Measurements from ENCODE around the gene NOTUM.

The NOTUM gene

DNA sequence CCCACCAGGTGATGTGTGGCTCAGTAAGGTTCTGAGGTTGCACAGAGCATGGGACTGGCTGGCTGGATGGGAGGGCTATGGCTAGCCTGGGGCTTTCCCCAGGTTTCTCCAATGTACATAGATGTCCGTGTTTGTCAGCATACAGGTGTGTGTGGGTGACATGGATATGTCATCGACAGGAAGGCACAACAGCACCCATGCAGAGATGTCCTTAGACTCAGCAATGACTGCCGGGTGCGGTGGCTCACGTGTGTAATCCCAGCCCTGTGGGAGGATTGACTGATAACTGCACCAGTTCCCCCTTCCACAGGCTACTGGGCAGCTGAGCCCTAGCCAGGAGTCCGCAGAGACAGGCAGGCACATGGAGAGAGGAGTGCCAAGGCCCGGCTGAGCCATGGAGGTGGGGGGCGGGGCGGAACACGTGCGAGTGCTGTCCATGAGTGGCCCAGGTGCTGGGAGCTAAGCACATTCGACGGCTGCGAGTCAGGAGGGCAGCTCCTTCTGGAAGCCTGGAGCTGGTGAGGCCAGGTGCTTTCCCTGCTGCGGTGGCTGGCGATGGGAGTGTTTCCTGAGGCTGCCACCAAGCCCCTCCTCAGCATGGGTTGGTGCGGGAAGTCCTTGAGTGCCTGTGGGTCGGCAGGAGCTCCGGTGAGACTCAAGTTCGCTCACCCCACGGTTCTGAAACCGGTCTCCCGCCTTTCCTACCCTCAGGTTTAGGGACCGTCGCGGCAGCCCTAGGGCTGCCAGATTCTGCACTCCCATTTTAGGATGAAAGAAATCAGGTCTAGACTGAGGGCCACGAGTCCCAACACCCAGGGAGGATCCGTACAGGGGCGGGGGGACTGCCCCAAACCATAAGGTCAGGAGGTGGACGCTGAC is 15.6 kb upstream of the NOTUM start:
- DNase-seq, result peak; percentile 16

DNA sequence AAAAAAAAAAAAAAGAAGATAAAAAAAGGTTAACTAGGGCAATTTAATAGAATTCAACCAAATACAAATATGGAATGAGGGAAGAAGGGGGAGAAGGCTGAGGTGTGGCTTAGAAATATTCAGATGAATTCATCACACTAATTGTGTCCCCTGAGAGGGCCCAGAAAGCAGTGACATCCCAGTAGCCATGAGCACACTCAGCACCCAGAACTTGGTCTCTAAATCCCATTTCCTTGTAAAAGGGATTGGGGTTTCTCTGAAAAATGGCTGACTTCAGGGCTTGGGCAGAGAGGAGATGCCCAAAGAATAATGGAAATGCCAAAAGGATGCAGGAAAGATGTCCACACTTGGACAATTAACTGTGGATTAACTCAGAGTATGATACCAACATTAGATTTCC is 12.4 kb upstream of the NOTUM start:
- no peak for DNase-seq

DNA sequence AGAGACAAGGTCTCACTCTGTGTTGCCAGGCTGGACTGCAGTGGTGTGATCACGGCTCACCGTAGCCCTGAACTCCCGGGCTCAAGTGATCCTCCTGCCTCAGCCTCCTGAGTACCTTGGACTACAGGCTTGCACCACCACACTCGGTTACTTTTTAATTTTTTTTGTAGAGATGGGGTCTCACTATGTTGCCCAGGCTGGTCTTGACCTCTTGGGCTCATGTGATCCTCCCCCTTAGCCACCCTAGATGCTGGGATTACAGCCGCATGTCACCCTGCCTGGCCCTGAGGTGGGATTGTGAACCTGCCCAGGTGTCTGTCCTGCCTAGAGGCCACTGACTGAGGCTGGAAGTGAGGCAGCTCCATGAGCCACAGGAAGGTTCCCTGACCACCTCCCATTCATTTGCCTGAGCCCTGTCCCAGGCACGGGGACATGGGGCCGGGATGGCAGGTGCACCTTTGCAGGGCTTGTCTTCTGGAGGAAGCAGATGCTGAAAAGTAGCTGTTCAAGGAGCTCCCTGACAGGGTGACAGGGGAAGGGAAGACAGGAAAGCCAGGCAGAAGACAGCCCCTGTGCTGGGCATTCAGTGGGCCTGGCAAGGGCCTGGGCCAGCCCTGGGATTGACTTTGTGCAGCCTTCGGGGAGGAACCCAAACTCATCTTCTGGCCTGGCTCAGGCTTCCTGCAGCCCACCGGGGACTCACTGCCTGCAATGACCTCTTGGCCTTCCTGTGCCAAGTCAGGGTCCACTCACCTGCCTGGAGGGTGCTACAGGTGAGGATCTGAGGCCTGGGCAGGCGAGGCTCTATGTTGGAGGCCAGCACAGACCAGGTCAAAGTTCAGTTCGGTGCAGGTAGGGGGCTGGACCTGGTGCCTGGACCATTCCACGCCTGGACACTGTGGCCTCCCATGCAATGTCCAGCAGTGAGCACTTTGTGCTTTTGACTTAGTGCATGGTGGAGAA is 8.1 kb upstream of the NOTUM start:
- no peak for DNase-seq

DNA sequence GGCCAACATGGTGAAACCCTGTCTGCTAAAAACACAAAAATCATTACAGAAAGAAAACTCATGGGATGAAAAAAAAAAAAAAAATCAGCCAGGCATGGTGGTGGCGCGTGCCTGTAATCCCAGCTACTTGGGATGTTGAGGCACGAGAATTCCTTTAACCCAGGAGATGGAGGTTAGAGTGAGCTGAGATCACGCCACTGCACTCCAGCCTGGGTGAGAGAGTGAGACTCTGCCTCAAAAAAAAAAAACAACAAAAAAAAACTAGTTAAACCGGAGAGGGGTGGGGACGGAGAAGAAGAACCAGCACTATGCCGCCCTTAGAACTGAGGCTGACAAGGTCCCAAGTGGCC is 7.4 kb upstream of the NOTUM start:
- DNase-seq, result no peak

DNA sequence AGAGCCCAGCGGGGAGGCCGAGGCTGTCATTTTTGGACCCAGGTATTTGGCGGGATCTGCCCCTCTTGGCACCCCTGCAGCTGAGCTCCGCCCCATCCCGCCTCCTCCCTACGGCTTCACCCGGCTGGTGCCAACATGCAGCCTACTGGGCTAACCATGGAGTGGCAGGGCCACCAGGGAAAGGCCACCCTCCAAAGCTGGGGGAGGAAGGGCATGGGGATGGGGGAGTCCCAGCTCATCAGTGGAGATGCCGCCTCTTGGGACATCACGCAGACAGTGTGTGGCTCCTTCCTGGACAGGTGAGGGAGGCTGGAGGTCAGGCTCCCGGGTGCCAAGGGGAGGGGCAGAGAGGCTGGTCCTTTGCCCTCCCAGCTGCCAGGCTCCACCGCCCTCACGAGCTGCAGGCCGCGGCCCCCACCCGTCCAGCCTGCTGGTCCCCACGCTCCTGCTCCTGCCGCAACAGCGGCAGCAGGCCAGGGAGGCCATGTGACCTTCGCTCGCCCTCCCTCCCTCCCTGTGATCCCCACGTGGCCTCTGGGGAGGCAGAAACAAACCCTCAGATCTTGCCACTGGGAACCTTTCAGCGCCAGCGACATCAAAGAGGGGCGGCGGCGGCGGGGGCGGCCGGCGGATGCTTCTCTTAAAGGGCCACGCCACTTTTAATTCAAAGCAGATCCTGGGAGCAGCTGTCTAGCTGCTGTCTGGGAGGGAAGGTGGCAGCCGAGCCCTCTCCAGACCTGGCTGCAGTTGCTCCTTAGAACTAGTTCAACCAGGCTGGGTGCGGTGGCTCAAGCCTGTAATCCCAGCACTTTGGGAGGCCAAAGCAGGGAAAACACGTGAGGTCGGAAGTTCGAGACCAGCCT is 6.8 kb upstream of the NOTUM start:
- peak; percentile 79 for DNase-seq

DNA sequence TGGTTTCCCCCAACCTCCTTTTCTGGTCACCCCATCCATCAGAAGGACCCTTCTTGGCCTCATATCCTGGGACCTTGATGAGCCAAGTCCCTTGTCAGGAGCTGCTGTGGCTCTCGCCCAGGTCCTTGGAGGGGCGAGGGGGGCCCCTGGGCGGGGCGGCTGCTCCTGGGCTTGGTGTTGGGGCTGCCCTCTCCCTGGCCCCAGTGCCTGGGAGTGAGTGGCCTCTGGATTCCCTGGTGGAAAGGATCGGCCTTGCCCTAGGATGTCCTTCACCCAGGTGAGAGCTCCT is 6.2 kb upstream of the NOTUM start:
- DNase-seq, result no peak

DNA sequence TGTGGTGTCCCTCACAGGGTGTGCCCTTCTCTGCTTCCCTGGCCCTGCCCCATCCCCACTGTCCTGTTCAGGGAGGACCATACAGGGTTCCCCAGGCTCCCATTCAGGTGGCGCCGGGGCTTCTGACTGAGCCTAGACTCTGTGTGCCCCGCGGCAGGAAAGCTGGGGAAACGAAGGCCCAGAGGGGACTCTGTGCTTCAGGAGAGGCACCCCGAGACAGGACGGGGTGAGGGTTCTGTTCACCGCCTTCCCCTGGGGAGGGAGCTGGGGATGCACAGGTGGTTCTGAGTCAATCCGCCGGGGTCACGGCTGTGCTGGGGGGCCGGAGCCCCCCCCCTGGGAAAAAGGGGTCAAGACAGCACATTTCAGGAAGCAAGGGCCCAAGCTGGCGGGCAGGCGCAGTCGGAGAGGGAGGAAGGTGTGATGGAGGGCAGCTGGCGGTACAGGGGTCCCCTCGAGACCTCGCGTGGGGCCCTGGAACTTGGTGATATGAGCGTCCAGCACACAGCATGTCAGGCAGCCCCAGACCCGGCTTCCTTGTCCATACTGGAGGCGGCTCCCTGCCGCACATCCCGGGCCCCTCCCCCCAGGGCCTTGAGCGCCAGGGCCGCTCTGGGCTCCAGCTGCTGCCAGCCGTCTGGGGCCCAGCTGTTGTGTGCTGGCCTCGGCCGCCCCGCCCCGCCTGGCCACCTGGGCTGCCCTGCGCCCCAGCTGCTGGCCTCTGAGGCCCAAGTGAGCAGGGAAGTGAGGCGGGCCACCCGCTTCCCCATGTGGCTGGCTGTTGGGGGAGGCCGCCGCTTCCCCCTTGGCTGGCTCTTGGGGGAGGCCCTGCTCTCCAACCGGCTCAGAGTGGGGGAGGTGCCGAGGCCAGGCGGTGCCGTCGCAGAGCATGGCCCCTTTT is 5.6 kb upstream of the NOTUM start:
- DNase-seq, result no peak

DNA sequence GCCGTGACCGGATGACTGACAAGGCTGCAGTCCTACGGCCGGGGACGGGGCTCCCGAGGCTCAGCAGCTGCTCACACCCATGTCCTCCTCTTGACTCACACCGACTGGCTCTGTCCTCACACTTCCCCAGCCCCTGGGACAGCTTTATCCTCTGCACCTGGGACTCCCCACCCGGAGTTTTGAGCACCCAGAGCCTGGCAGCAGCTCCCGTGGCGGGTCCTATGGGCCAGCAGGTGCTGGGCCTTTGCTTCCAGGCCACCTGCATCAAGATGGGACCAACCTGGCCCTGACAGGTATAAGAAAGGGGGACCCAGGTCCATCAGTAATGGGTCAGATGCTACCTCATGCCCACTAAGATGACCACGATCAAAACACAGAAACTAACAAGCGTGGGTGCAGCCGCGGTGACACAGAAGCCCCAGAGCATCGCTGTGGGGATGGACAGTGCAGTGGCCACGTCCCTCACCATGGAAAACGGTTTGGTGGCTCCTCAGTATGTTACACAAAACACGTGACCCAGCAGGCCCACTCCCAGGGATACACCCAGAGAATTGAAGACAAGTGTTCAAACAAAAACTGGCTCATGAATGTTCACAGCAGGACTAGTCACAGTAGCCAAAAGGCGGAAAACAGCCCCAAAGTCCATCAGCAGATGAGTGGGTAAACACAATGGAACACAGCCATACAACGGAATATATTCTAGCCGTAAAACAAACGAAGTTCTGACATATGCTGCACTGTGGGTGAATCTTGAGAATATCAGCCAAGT is 3.3 kb upstream of the NOTUM start:
- no peak for DNase-seq

DNA sequence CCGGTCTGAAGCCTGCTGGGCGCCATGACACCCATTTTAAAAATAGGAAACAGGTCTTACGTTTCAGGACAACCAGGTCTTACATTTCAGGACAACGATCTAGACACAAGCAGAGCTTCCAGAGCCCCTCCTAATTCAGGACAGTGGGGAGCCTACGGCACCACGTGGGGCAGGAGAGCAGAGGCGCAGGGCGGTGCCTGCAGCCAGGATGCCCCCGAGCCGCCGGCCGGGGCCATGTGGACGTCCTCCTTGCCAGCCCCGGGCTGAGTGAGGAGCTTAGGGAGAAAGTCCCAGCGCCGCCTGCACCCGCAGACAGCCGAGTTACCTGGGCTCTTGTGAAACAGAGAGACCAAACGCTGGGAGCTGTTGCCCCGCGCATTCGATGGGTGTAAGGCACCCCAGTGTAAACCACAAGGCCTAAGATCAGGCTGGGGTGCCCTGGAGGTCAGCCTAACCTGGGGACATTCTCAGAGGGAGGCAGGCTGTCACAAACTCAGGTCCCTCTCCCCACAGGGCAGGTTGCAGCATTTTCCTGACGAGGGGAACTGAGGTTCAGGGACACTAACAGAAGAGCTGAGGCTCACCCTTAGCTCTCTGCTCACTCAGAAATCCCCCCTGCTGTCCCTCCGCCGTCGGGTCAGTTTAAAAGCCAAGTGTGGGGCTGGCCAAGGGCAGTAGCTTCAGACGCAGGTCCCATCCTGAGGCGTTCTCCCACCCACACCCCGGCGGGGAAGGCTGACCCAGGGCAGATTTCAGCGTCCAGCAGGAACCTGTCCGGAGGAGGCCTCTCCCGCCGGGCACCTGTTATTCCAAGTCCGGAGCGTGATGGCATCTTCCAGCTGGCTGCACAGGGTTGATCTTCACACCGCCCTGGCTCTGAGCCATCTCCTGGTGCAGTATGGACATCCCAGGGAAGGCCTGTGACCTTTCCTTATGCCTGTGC is 1.8 kb upstream of the NOTUM start:
- no peak for DNase-seq

DNA sequence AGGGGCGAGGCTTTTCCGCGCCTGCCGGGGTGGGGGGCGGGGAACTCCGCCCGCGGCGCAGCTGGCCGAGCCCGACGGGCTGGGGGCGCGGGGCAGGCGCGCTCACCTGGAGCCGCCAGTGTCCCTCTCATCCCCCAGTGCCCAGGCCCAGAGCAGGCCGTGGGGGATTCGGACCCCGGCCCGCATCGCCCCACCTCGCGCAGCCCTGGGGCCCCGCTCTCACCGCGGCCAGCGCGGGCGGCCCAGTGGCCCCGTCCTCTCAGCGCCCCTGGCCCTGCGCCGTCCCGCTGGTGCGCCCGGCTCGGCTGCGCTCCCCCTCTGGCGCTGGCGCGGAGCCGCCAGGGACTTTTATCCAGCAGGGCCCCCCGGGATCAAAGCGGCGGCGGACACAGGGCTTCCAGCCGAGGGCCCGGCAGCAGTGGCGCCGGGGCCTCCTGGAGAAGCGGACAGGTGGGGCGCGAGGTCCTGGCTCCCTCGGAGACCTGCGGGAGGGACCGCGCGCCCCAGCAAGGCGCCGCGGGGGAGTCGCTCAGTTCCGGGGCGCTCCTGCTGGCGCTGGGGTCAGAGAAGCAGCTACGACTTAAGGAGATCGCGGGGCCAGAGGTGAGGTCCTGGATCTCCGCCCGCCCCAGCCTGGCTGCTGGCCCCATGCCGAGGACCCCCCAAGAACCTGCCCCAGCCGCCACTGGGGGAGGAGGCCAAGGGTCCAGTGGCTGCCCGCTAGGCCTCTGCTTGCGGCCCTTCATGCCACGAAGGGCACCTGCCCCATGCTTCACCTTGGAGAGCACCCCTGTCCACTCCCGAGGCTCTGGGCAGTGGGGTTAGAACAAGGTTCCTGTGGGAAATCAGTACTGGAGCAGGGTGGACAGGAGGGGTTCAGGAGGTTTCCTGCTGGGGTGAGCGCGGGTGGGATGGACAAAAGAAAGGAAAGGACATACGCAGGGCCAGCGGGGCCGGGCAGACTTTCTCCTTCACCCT is 823 bp upstream of the NOTUM start:
- no peak for DNase-seq

DNA sequence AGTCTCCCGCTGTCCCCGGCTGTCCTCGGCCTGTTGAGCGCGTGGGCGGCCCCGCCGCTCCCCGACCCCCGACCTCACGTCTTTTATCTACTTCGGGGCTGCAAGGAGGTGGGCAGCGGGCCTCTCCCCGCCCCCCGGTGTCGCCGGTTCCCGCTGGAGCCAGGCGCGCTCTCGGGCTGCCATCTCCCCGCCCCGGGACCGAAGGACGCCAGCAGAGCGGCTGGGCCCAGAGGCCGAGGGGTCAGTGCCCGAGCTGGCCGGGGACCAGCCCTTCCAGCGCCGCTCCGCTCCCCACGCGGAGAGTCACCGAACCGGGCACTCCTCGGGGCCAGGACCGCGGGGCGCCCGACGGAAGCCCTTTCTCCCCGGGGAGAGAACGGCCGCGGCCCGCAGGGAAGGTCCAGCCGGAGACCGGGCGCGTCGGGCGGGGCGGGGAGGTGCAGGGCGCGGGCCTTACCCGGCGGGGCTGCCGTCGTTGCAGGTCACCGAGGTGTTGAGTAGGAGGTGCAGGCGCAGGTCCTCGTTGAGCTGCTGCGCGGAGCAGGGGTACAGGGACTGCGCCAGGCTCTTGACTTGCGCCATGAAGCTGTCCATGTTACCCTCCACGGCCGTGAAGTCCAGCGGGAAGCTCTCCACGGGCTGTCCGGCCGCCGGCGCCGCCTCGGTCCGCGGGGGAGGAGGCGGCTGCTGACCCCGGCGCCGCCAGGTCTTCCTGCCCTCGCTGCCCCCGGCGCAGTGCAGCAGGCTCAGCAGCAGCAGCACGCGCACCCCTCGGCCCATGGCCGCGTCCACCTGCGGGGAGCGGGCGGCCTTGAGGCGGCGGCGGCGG is 643 bp downstream of the NOTUM start:
- no peak for DNase-seq

DNA sequence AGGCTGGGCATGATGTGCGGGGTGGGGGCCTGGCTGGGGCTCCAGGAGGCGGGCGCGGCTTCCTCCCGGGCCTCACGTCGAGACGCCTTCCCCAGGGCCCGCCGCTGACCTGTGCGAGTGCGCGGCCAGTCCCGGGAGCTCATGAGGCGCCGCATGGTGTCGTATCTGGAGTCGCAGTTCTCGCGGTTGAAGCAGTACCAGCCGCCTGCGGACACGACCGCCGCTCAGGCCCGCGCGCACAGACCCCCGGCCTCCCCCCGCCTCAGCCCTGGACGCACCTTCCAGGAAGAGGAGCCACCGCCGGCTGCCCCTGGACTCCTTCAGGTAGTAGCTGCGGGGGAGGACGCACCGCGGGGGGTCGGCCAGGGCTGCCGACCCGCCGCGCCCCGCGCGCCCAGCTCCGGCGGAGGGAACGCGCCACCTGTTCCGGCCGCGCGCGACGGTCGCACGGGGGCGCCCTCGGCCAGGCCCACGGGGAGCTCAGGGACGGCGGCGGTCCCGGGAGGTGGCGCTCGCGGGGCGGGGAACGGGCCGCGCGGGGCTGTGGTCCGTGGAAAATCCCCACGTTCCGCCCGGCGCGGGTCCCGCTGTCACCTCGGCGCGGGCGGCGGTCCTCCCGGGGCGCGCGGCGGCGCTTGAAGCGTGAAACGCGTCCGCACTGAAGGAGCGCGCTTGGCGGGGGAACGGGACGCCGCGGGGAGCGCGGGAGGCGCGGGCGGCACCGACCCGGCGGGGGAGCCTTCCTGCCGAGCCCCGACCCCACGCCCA is 1.4 kb downstream of the NOTUM start:
- DNase-seq, result peak; percentile 86

DNA sequence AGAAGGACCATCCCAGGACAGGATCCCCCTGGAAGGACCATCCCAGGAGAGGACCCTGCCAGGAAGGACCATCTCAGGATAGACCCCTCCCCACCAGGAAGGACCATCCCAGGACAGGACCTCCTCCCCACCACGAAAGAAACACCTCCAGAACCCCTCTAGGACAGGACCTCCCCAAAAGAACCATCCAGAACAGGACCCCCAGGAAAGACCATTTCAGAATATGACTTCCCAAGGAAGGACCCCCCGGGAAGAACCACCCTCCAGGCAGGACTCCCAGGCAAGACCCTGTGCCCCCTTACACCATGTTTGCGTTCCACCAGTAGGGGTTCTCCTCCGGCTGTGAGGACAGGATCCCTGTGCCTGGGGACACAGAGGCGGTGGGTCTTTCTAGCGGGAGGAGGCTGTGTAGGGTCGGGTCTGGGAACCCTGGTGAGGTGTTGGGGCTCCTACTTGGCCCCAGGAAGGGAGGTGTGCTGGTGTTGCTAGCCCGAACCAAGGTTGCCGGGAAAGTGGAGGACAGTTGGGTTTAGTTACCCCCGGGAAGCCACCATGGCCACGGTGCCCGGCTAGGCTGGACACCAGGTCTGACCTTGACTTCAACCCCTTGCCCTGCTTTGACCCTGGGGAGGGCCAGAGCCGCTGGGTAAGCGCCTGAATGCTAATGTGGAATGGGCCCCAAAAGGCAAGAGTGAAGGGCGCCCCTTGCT is 2.2 kb downstream of the NOTUM start:
- DNase-seq, result no peak

DNA sequence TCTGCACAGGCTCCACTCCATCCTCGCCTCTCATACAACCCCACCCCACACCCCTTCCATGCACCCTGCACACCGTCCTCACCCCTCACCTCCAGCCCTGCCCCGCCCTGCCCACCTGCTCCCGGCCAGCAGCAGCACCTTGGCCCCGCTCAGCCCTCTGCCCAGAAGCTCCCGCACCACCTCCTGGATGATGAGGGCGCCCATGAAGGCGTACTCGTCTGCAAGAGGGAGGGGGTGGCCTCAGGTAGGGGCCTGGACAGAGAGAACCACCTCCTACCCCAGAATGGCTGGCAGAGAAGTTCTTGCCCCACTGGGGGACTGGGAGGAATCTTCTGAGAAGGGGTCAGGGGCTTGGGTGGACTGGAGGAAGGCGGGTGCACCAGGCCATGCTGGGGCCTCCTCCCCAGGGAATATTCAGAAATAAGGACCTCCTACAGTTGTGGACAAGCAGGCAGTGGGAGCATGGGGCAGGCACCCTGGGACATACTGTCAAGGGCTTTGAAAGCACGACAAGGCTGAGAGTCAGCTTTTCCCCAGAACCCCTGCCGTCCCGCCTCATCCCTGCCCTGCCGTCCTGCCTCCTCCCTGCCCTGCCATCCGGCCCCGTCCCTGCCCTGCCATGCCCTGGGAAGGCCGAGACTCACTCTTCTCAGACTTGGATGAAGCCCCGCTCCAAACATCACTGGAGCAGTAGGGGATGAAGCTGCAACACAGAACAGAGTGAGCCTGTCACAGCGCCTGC is 3.1 kb downstream of the NOTUM start:
- DNase-seq, result no peak
